Posterior vena cava (tissue), 2 donors: ENCODE measurements around the gene ARHGAP8. TPM values are rescaled to one million over a fixed set of nuclear protein-coding genes. Genes with fewer than 3 reads are reported as not detected.

Experiments
- DNase-seq: peaks from one replicate; pipeline ENCODE4 v3.0.0-alpha.2; 2020; ENCODE audit warnings: low spot score
- intact Hi-C, 2 donors: fragments of 100-400 bp; cut with DNase I; formaldehyde crosslinking; loops; one replicate each; pipeline versions ENCODE4 v1.14.1 to v1.14.2; 2022 to 2023
- total RNA-seq, 2 donors: library from RNA; stranded (reverse); fragmentation: NEBNext Ultra II Directional; extraction: Animal tissue kit (Norgen Biotek cat#: 25700); gene quantifications; one replicate each; pipeline ENCODE4 v1.2.1, GENCODE V29; 2021
- donor health status: DM: yes; HTN: yes; CAD: no.
- donor health status: DM: yes; HTN: yes; CAD: no.

ARHGAP8 gene
- total RNA-seq, 2 donors from 2014 or later, result 1.4 TPM

DNA sequence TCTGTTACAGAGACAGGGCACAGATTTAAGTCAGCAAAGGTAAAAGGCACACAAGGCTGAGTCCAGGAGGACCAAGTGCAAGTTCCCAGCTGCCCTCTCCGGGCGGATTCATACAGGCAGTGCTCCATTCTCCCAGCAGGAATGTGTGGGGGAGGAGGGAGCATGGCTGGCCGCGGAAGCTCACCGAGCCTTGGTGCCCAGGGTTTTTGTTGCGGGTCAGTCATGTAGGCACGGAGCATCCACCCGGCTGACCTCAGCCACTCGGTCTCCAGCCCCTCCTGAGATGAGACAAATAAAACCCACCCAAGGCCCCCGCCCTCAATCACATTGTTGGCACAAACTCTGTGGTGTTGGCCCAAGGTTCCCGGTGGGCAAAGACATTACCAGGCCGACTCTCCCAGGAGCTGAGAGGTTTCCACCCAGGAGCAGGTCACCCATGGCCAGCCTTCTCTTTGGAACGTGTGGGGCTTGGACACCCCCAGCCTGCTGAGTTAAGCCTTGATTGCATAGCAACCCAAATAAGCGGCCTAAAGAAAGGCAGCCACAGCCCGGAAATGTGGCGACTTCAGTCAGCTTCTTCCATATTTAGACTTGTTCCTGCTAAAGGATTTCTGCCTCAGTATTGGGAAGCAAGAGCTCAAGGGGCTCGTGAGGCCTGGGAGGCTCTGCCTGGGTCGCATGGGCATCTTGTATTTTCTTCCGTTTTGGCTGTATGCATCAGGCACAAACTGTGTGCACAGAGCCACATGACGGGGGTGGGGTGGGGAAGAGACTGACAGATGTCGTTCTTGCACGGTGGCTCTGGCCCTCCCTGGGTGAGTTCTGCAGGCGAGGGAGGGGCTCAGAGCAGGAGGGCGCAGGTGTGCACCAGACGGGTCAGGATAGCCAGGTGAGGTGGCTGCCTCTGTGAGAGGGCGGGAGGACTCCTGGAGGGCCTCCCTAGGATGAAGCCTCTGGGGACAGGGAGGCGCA, 63.0 kb downstream of the ARHGAP8 start:
- peak; percentile 62 for DNase-seq
- intact Hi-C loops, result no loop called here

DNA sequence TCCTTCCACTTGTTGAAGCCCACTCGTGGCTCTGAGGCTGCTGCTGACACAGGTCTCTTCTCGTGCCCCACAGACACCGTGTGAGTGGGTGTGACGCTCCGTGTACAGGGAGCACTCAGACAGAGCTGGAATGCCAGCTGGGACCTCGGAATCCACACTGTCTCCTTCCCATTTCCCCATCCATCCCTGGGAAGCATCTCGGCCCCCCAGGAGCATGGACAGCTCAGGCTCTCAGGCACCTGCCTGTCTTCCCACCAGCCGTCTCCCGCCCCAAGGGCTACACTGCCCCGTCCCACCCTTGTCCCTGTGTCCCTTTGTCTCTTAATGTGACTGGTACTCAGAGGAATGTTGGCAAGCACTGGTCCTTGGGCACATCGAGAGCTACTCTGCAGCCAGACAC, 63.8 kb downstream of the ARHGAP8 start:
- peak; percentile 65 for DNase-seq
- intact Hi-C loops, result no loop called here

DNA sequence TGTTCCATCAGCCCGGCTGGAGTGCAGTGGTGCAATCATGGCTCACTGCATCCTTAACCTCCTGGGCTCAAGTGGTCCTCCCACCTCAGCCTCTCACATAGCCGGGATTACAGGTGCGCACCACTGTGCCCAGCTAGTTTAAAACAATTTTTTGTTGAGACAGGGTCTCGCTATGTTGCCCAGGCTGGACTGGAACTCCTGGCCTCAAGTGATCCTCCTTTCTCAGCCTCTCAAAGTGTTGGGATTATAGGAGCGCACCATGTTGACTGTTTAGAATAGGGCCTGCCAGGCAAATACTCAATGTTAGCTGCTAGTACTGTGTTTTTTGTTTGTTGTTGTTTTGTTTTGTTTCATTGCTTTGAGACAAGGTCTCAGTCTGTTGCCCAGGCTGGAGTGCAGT, 66.4 kb downstream of the ARHGAP8 start:
- intact Hi-C loops, result no loop called here

DNA sequence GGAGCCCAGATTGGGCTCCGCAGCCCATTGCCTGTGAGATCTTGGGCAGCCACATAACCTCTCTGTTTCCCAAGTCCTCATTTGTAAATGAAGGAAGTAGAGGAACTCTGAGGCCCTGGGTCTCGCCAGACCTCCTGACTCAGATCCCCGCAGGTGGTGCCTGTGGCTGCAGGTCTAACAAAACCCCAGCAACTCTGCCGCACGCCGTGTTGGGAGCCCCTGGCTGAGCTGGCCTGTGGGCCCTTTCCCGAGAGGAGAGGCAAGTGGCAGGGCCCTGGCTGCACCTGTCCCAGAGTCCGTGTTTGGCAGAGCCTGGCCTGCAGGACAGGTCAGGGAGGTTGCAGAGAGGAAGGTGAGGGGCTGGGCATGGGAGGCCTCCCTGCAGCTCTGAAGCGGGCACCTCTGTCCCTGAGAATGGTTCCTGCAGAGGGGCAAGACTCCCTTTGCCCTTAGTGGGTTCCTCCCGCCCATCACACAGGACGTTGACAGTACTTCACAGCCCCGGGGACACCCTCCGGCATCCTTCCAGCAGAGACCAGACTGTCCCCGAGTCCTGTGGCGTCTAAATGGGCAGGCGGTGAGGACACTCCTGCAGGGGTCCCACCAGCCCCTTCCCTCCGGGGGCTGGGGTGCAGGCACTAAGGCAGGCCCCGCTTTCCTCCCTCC, 67.7 kb downstream of the ARHGAP8 start:
- peak; percentile 76 for DNase-seq
- intact Hi-C loops, result loop anchor here in 1 of 2 donors (5.0 kb wide), 1 partner anchor 432 kb away; no protein-coding TSS in a partner anchor

More for the DNA sequence above, 66.4 kb downstream of the ARHGAP8 start:
- peak; percentile 29 for DNase-seq

DNA sequence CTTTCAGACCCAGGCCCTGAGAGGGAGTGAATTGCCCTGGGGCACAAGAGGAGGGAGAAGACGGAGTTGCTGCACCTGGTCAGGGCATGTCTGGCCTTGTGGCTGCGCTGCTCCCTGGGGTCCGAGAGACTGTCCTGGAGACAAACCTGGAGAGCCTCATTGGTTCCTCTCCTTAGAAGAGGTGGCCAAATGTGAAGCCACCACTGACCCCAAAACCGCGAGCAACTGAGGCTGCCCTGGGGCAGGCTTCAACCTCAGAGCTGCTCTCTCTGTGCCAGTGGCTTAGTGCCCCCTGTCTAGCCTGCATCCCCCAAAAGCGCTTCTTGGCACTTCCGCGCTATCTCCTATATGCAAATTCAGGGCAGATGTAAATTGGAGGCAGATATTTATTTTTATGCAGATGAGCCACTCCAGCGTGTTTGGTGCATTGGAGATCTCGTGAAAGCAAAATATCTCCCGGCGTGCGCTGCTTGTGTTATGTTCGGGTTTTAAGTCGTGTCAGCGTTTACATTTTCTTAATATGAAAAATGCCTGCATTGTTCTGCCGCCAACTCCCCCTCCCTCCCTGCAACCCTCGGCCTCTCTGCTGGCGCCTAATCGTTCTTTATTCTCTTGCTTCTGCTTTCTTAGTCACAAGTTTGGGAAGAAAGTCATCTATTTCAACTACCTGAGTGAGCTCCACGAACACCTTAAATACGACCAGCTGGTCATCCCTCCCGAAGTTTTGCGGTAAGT, 69.5 kb downstream of the ARHGAP8 start:
- peak; percentile 55 for DNase-seq
- intact Hi-C loops, result loop anchor here in 1 of 2 donors (5.0 kb wide), 1 partner anchor 430 kb away; no protein-coding TSS in a partner anchor

DNA sequence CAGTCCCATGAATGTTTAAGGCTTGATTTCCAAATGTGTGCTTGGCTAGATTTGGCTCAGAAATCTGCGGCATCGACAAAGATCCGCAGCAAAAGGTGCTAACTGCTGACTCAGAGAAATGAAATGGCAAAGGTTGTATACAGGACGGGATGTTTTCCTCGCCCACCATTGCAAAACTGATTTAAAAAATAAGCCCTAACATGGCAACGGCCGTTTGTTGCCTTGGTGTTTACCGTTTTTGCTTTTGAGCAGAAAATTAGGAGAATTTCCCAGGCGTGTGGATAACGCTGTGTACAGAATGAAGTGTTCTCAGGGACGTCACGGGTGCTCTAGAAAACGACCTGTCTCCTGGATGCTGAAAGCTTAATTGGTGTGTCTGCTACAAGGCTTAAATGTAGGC, 70.2 kb downstream of the ARHGAP8 start:
- DNase-seq, result peak; percentile 22

DNA sequence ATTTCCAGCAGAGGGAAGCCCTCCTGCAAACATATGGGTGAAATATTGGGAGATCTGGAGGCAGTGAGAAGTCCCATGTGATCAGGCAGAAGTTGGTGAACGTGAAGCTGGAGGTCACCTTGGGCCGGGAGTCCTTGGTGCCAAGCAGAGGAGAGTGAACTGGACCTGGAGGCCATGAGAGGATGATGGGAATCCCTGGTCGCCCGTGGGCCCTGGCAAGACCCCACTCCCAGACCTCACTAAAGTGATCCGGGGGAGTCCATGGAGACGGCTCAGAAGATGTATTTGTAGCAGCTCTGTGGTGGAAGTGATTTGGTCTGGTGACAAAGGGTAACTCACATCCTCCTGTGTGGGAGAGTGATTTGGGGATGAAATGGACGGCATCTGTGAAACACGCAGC, 71.0 kb downstream of the ARHGAP8 start:
- DNase-seq, result peak; percentile 45
- intact Hi-C loops, result loop anchor here in 1 of 2 donors (5.0 kb wide), 1 partner anchor 429 kb away; no protein-coding TSS in a partner anchor

More for the DNA sequence above, 70.2 kb downstream of the ARHGAP8 start:
- intact Hi-C loops, result loop anchor here in 1 of 2 donors (5.0 kb wide), 1 partner anchor 430 kb away; no protein-coding TSS in a partner anchor

DNA sequence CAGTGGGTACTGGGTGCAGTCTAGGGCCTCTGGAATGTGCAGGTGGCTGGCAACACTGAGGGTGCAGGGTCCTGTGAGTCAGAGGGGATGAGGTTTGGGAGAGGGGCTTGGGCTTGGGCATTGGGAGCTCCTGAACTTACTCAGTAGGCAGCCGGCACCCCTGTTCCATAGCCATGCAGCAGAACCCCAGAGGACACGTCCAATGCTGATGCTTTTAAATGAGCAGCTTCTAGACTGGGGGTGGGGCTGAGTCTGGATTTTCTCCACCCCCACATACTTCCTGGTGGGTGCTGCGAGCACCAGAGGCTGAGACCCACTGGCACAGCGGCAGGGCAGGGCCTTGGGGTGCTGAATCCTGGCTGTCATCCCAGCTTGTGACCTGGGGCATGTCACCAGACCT, 71.4 kb downstream of the ARHGAP8 start:
- DNase-seq, result peak; percentile 12
- intact Hi-C loops, result loop anchor here in 1 of 2 donors (5.0 kb wide), 1 partner anchor 428 kb away; no protein-coding TSS in a partner anchor

DNA sequence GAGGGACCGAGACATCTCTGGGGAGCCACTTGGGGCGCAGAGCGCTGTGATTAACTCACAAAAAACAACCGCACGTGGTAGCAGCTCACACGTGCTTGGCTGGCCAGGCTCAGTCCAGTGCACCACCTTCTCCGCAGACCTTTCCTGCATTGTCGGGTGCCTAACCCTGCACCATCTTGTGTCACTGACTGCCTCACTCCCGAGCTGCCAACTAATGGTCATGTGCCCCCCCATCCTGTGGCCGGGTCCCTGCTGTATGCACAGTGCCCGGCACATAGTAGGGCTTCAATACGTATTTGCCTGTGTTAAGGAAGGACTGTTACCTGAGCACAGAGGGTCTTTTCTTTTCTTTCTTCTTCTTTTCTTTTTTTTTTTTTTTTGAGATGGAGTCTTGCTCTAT, 71.9 kb downstream of the ARHGAP8 start:
- DNase-seq, result peak; percentile 34
- intact Hi-C loops, result loop anchor here in 1 of 2 donors (5.0 kb wide), 1 partner anchor 428 kb away; no protein-coding TSS in a partner anchor

DNA sequence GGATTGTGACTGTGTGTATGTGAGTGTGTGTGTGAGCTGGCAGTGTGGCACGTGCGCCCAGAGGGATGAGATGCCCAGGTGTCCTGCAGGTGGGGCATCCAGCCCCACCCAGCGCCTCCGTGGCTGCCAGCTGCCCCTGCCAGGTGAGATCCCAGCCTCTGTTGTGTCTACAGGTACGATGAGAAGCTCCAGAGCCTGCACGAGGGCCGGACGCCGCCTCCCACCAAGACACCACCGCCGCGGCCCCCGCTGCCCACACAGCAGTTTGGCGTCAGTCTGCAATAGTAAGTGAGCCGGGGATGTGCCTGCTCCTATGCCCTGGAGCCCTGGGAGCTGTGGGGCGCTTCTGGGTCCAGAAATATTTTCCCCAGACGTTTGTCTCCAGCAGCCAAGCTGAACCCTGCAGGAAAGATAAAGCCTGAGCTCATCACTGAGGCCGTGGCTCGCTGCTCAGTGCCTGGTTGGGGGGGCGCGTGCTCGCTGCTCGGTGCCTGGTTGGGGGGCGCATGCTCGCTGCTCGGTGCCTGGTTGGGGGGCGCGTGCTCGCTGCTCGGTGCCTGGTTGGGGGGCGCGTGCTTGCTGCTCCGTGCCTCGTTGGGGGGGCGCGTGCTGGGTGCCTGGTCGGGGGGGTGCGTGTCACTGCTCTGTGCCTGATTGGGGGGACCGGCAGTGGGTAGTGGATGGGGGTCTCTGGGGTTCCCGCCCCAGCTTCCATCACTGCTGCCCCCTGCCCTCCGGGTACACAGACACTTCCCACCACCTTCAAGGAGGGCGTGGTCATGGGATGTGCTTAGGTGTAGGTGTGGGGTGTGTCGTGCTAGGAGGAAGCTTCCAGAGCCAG, 73.2 kb downstream of the ARHGAP8 start:
- intact Hi-C loops, result no loop called here
- peak; percentile 50 for DNase-seq

DNA sequence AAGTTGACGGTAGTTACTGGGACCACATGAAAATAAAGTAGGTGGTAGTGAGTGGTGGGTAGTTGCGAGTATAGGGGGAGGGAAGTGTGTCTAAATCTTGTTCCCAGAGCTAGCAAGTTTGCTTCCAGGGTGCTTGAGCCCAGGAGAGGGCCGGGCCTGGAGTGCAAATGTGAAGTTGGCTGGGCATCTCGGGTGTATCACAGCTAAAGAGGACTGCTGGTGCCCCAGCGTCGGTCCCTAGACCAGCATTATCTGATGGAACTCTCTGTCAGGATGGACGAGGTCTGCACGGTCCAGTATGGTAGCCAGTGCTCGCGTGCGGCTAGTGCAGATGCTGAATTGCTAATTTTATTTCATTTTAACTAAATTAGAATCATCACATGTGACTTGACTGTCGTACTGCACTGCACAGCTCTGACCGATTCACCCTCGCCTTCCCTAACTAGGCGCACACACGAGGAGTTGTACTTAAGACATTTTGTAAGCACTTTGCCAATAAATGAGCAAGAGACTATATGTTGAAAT, 75.4 kb downstream of the ARHGAP8 start:
- intact Hi-C loops, result no loop called here
- peak; percentile 43 for DNase-seq

DNA sequence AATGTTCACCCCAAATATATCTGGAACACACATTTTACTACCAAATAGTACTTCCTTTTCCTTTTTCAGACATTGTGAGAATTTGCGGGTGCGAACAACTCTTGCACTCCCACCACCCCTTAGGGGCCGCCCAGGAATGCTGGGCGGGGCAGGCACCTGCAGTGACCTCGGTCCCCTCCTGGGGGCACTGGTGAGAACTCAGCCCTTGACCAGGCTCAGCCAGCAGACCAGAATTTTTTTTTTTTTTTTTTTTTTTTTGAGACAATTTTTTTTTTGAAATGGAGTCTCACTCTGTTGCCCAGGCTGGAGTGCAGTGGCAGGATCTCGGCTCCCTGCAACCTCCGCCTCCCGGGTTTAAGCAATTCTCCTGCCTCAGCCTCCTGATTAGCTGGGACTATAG, 75.8 kb downstream of the ARHGAP8 start:
- intact Hi-C loops, result no loop called here
- DNase-seq, result peak; percentile 46

DNA sequence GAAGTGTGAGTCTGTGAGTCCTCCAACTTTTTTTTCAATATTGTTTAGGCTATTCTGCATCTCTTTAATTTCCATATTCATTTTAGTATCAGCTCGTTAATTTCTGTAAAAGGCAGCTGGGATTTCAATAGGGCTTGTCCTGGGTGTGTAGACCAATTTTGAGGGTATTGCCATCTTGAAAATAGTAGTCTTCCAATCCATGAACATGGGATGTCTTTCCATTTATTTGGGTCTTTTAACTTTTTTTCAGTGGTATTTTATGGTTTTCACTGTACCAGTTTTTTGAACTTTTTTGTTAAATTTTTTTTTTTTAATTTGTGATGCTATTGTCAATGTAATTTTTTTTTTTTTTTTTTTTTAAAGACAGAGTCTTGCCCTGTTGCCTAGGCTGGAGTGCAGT, 79.5 kb downstream of the ARHGAP8 start:
- no peak for DNase-seq
- intact Hi-C loops, result no loop called here

DNA sequence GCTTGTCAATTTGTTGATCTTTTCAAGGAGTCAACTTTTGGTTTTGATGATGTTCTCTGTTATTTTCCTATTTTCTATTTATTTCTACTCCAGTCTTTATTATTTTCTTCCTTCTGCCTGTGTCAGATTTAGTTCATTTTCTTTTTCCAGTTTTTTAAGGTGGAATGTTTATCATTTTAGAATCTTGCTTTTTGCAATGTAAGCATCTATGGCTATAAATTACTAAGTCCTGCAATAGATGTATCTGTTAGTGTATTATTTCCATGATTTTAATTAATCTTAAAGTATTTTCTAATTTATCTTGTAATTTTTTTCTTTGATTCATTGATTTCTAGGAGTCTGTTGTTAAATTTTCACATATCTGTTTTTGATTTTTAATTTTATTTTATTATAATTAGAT, 81.7 kb downstream of the ARHGAP8 start:
- DNase-seq, result no peak
- intact Hi-C loops, result no loop called here

DNA sequence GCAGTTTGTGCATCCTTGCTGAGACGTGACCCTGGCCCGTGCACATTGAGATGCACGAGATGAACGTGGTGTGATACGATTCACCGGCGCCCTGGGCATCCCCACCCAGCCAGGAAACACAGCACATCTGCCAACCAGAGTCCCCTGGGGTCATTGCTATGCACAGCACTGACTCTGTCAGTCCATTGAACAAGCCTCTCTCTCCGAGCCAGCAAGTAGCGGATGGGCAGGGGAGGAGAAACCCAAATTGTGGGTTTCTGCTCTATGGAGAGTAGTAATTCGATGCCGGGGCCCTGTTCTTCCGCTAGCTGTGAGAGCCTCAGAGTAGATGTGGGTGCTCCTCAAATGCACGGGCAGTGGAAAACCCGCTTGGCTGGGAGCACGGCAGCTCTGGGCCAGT, 85.1 kb downstream of the ARHGAP8 start:
- intact Hi-C loops, result no loop called here
- DNase-seq, result peak; percentile 74

DNA sequence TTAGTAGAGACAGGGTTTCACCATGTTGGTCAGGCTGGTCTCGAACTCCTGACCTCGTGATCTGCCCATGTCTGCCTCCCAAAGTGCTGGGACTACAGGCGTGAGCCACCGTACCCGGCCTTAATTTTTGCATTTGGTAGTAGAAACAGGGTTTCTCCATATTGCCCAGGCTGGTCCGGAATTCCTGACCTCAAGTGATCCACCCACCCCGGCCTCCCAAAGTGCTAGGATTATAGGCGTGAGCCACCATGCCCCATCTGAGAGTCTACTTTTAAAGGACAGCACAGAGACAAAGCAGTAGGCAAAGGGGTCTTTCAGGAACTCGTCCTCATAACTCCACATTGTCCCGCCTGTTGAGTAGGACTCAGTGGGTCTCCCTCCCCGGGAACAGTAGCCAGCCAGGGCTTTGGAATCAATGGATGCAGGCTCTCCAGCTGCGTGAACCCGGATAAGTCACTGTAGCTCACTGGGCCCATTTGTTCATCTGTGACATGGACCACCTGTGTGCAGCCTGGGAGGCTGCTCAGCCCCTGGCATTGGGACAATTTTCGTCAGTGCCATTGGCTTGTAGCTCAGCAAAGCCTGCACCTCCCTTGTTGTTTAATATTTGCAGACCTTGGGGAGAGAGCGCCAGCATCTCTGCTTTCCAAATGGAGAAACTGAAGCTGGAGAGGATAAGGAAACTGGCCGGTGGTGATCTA, 86.1 kb downstream of the ARHGAP8 start:
- intact Hi-C loops, result no loop called here
- DNase-seq, result peak; percentile 54

DNA sequence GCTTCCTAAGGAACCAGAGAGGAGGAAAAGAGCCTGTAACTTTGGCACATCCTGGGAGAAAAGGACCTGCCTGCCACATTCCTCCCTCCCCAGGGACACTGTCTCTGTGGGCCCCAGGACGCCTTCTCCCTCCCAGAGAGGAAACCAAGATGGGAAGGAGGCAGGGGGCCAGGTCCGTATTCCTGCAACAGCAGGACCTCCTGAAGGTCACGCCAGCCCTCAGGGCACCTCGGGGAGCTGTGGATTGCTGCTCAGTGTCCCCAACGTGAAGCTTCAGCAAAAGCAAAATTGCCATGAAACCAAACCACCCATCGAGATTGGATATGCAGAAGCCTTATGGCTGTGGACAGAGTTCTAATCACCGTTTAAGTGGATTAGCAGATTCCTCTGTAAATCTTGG, 86.7 kb downstream of the ARHGAP8 start:
- intact Hi-C loops, result no loop called here
- peak; percentile 46 for DNase-seq

DNA sequence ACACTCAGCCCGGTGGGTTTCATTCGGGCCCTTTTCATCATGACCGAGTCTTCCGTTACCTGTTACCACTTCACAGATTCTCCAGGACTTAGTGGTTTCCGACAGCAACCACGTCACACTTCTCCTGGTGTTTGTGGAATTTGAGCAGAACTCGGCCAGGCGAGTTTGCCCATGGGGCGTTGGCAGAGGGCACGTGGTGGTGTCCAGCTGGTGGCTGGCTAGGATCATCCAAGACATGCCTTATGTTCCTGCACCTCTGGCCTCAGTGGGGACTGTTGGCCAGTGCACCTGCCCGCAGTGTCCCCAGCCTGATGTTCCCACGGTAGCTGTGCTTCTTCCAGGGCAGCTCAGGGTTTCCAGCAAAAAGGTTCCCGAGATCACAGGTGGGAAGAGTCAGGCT, 87.3 kb downstream of the ARHGAP8 start:
- intact Hi-C loops, result no loop called here
- peak; percentile 60 for DNase-seq
